Type B pancreatic cell (in vitro differentiated cells): Measurements from ENCODE around the gene OR52E2. TPM values are rescaled to one million over a fixed set of nuclear protein-coding genes. Genes with fewer than 3 reads are reported as not detected.

ENCODE experiments used
- DNase-seq: peaks from one replicate; pipeline ENCODE4 v3.0.0; 2021; ENCODE audit warnings: mixed read lengths; ENCODE audit not compliant: unreplicated experiment; ENCODE audit errors: extremely low spot score
- H3K27ac Mint-ChIP-seq: 2 replicates; pipeline ENCODE4 v1.8.0; 2021; ENCODE audit warnings: mild to moderate bottlenecking, mixed read lengths
- H3K27me3 Mint-ChIP-seq: 2 replicates; pipeline ENCODE4 v1.8.0; 2021; ENCODE audit warnings: mixed read lengths
- H3K36me3 Mint-ChIP-seq: 2 replicates; pipeline ENCODE4 v1.8.0; 2021; ENCODE audit warnings: mixed read lengths
- H3K4me1 Mint-ChIP-seq: one replicate; pipeline ENCODE4 v1.8.0; 2021; ENCODE audit warnings: mixed read lengths; ENCODE audit not compliant: unreplicated experiment
- H3K4me3 Mint-ChIP-seq: 2 replicates; pipeline ENCODE4 v1.8.0; 2021; ENCODE audit warnings: mild to moderate bottlenecking, mixed read lengths
- H3K9me3 Mint-ChIP-seq: 2 replicates; pipeline ENCODE4 v1.8.0; 2021; ENCODE audit warnings: mixed read lengths
- CTCF ChIP-seq: fragments of 200-600 bp; sonication (generic); conservative IDR thresholded peaks from 2 replicates; pipeline ENCODE4 v1.5.0; 2021; ENCODE audit warnings: antibody characterized with exemption, mild to moderate bottlenecking
- long read RNA-seq: library from polyadenylated mRNA; unstranded; transcript quantifications from one replicate; pipeline ENCODE4 v2.0.0, GENCODE V29; 2020
- total RNA-seq: library from RNA; stranded (reverse); gene quantifications from 2 replicates; pipeline ENCODE4 v1.2.1, GENCODE V29; 2021; ENCODE audit warnings: low replicate concordance

Gene OR52E2
- total RNA-seq: not detected in 2 replicates
- long read RNA-seq: 0 reads

- Mint-ChIP-seq H3K4me3 (no peak within 1 kb of the TSS), H3K27ac (no peak within 1 kb of the TSS)
These were observed at the start of gene OR52E2 for GRCh38 chr11:5059391-5059790. Gene OR52E2 (minus strand): TSS chr11:5059627. CDS start chr11:5059627, 0 bp downstream.

DNA sequence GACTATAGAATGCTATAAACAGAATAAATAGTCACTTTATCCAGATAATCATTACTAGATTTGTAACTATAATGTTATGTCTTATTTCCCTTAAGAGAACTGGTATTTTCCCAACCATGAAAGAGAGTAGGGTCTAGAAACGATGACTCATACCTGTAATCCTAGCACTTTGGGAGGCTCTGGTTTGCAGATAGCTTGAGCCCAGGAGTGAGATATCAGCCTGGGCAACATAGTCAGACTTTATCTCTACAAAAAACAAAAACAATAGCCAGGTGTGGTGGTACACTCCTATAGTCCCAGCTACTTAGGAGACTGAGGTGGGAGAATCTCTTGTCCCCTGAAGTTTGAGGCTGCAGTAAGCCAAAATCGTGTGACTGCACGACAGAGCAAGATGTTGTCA lies 47.9 kb upstream of the OR52E2 start:
- Mint-ChIP-seq H3K27me3 (no peaks in the 10 kb centered on the region), H3K36me3 (no peaks in the 10 kb centered on the region), H3K27ac (no peak overlapping the region), H3K9me3 (no peaks in the 10 kb centered on the region), H3K4me1 (peaks cover 6% of the 10 kb centered on the region), H3K4me3 (no peak overlapping the region)
- TF ChIP-seq CTCF: no peak
- no peak for DNase-seq

More at GRCh38 chr11:5059391-5059790, at the start of gene OR52E2:
- H3K9me3 Mint-ChIP-seq: no peaks in the 10 kb centered on the region
- no peaks in the 10 kb centered on the region for H3K36me3 Mint-ChIP-seq
- H3K27me3 Mint-ChIP-seq: no peaks in the 10 kb centered on the region
- TF ChIP-seq CTCF: no peak
- no peak for DNase-seq
- H3K4me1 Mint-ChIP-seq: no peaks in the 10 kb centered on the region

GRCh38 chr11:5103066-5103465 lies 43.6 kb upstream of the OR52E2 start:
- no peak overlapping the region for H3K27ac Mint-ChIP-seq
- no peak overlapping the region for H3K4me3 Mint-ChIP-seq
- peaks cover 10% of the 10 kb centered on the region for H3K4me1 Mint-ChIP-seq
- no peaks in the 10 kb centered on the region for H3K9me3 Mint-ChIP-seq
- H3K27me3 Mint-ChIP-seq: no peaks in the 10 kb centered on the region
- TF ChIP-seq CTCF: no peak
- no peak for DNase-seq
- H3K36me3 Mint-ChIP-seq: no peaks in the 10 kb centered on the region

GRCh38 chr11:5102246-5102645 lies 42.8 kb upstream of the OR52E2 start:
- Mint-ChIP-seq H3K27ac (no peak overlapping the region), H3K4me1 (peaks cover 10% of the 10 kb centered on the region), H3K9me3 (no peaks in the 10 kb centered on the region)

GRCh38 chr11:5096011-5096410 lies 36.6 kb upstream of the OR52E2 start:
- Mint-ChIP-seq H3K36me3 (no peaks in the 10 kb centered on the region), H3K27me3 (no peaks in the 10 kb centered on the region), H3K27ac (no peak overlapping the region), H3K4me3 (no peak overlapping the region), H3K9me3 (no peaks in the 10 kb centered on the region), H3K4me1 (no peaks in the 10 kb centered on the region)
- DNase-seq: no peak
- no peak for TF ChIP-seq CTCF

More at GRCh38 chr11:5102246-5102645, 42.8 kb upstream of the OR52E2 start:
- no peaks in the 10 kb centered on the region for H3K36me3 Mint-ChIP-seq
- no peak for TF ChIP-seq CTCF
- DNase-seq: no peak
- H3K4me3 Mint-ChIP-seq: no peak overlapping the region
- no peaks in the 10 kb centered on the region for H3K27me3 Mint-ChIP-seq
